SK-N-SH (cell line): ENCODE measurements around the gene HIF3A. TPM values are rescaled to one million over a fixed set of nuclear protein-coding genes. Genes with fewer than 3 reads are reported as not detected.
"Not testable (repeated sequence)": the region's sequence is repeated elsewhere in the genome, so short reads cannot be mapped to it uniquely, and the experiment has no call there.

Experiments used
- CTCF ChIA-PET: fragments of 300-600, 350-600 bp; formaldehyde crosslinking; extraction: SDS; loops from one replicate; lab custom pipeline; 2021; lab: Yijun Ruan, JAX
- POLR2A ChIA-PET: fragments of 350-600 bp; sonication (Branson Sonifier 250); formaldehyde crosslinking; extraction: SDS; loops from one replicate; lab custom pipeline; 2020; ENCODE audit warnings: antibody characterized with exemption, inconsistent platforms; lab: Yijun Ruan, JAX
- DNase-seq: peaks from one replicate; pipeline ENCODE4 v3.0.0; 2012
- H2AFZ ChIP-seq: fragments of 200-600 bp; sonication (generic); 2 replicates; pipeline ENCODE4 v1.8.1; 2016; ENCODE audit warnings: antibody characterized with exemption, mild to moderate bottlenecking, low read depth
- H3F3A ChIP-seq: fragments of 200-600 bp; sonication (generic); replicated peaks from 2 replicates; pipeline ENCODE3; 2016; ENCODE audit warnings: antibody characterized with exemption, mild to moderate bottlenecking; ENCODE audit not compliant: insufficient read depth
- H3K27ac ChIP-seq, 2 experiments: fragments of 200-500 bp in 1 of 2; fragments of 200-600 bp in 1 of 2; sonication (Bioruptor generic) in 1 of 2; sonication (generic), shearing (Covaris generic) in 1 of 2; 2 replicates each; pipeline versions ENCODE4 v1.5.1 to v1.6.1; 2014 to 2016; ENCODE audit warnings: low read depth in 2 of 2, inconsistent platforms in 1 of 2, low read length in 1 of 2, mild to moderate bottlenecking in 1 of 2, mixed read lengths in 1 of 2
- H3K27me3 ChIP-seq: fragments of 200-600 bp; sonication (generic), shearing (Covaris generic); 2 replicates; pipeline ENCODE4 v1.6.1; 2016; ENCODE audit warnings: mixed run types; ENCODE audit not compliant: insufficient read depth
- H3K36me3 ChIP-seq, 2 experiments: fragments of 200-500 bp in 1 of 2; fragments of 200-600 bp in 1 of 2; sonication (Bioruptor generic) in 1 of 2; sonication (generic) in 1 of 2; replicated peaks in 1 of 2; 2 replicates each; pipeline versions ENCODE3 to v1.5.1; 2014 to 2016; ENCODE audit warnings: low read length in 1 of 2, mild to moderate bottlenecking in 1 of 2; ENCODE audit not compliant: insufficient read depth in 2 of 2, control insufficient read depth in 1 of 2
- H3K4me1 ChIP-seq, 2 experiments: fragments of 200-500 bp in 1 of 2; fragments of 200-600 bp in 1 of 2; sonication (Bioruptor generic) in 1 of 2; sonication (generic), shearing (Covaris generic) in 1 of 2; 2 replicates each; pipeline versions ENCODE4 v1.5.1 to v1.6.1; 2014 to 2016; ENCODE audit warnings: low read depth in 1 of 2, low read length in 1 of 2, mixed run types in 1 of 2; ENCODE audit not compliant: insufficient read depth in 2 of 2, control insufficient read depth in 1 of 2
- H3K4me2 ChIP-seq: fragments of 200-600 bp; sonication (generic), shearing (Covaris generic); 2 replicates; pipeline ENCODE4 v1.6.1; 2017; ENCODE audit warnings: mixed run types
- H3K4me3 ChIP-seq, 2 experiments: fragments of 200-500 bp in 1 of 2; fragments of 200-600 bp in 1 of 2; sonication (Bioruptor generic) in 1 of 2; sonication (generic), shearing (Covaris generic) in 1 of 2; 2 replicates each; pipeline versions ENCODE4 v1.5.1 to v1.8.1; 2014 to 2016; ENCODE audit warnings: low read depth in 2 of 2, inconsistent platforms in 1 of 2, low read length in 1 of 2, mild to moderate bottlenecking in 1 of 2, mixed read lengths in 1 of 2, moderate library complexity in 1 of 2
- H3K79me2 ChIP-seq: fragments of 200-600 bp; sonication (generic); 2 replicates; pipeline ENCODE4 v1.8.1; 2017; ENCODE audit warnings: mild to moderate bottlenecking; ENCODE audit not compliant: insufficient read depth
- H3K9ac ChIP-seq: fragments of 200-600 bp; sonication (generic); 2 replicates; pipeline ENCODE4 v1.6.1; 2017; ENCODE audit warnings: mixed run types
- H3K9me2 ChIP-seq: fragments of 200-600 bp; sonication (generic); 2 replicates; pipeline ENCODE4 v1.6.1; 2017; ENCODE audit warnings: mixed run types
- H3K9me3 ChIP-seq: fragments of 200-600 bp; sonication (generic); 2 replicates; pipeline ENCODE4 v1.6.1; 2017; ENCODE audit warnings: mixed run types, mild to moderate bottlenecking, moderate library complexity
- H4K20me1 ChIP-seq: fragments of 200-600 bp; sonication (generic); 2 replicates; pipeline ENCODE4 v1.6.1; 2017; ENCODE audit warnings: mild to moderate bottlenecking, mixed run types; ENCODE audit not compliant: insufficient read depth
- CHD2 ChIP-seq: fragments of 150-350 bp; IDR thresholded peaks from 2 replicates; pipeline ENCODE4 v1.6.1; 2018; ENCODE audit warnings: low read length; ENCODE audit not compliant: partially characterized antibody
- CTCF ChIP-seq: fragments of 200-600 bp; sonication (generic); IDR thresholded peaks from 2 replicates; pipeline ENCODE4 v1.6.1; 2017; ENCODE audit warnings: antibody characterized with exemption, mild to moderate bottlenecking, moderate library complexity
- ELF1 ChIP-seq: IDR thresholded peaks from 2 replicates; pipeline ENCODE4 v1.4.0; 2012
- FOSL2 ChIP-seq: IDR thresholded peaks from 2 replicates; pipeline ENCODE4 v1.4.0; 2012; ENCODE audit warnings: low read depth, mild to moderate bottlenecking, moderate library complexity, borderline replicate concordance
- FOXJ3 ChIP-seq: sonication (generic); formaldehyde crosslinking; IDR thresholded peaks from 2 replicates; pipeline ENCODE4 v1.5.1; 2020; ENCODE audit warnings: mild to moderate bottlenecking, missing genetic modification reagents
- GATA2 ChIP-seq: sonication (generic); formaldehyde crosslinking; IDR thresholded peaks from 2 replicates; pipeline ENCODE4 v1.5.0; 2020; ENCODE audit warnings: mild to moderate bottlenecking, missing genetic modification reagents
- JUND ChIP-seq: IDR thresholded peaks from 2 replicates; pipeline ENCODE4 v1.4.0; 2012
- MAX ChIP-seq: IDR thresholded peaks from 2 replicates; pipeline ENCODE4 v1.4.0; 2012; ENCODE audit warnings: low read depth
- MXI1 ChIP-seq: IDR thresholded peaks from 2 replicates; pipeline ENCODE4 v1.6.1; 2012; ENCODE audit warnings: mild to moderate bottlenecking, low read depth, low read length, improper control_type of control experiment
- NRF1 ChIP-seq: IDR thresholded peaks from 2 replicates; pipeline ENCODE4 v1.6.1; 2012; ENCODE audit warnings: low read depth, mild to moderate bottlenecking, low read length
- PBX3 ChIP-seq: IDR thresholded peaks from 2 replicates; pipeline ENCODE4; 2012
- RCOR1 ChIP-seq: fragments of 150-350 bp; IDR thresholded peaks from 2 replicates; pipeline ENCODE4 v1.6.1; 2017; ENCODE audit warnings: antibody characterized with exemption, low read length
- REST ChIP-seq: IDR thresholded peaks from 2 replicates; pipeline ENCODE4 v1.6.1; 2012; ENCODE audit warnings: mild to moderate bottlenecking, low read depth, low read length, moderate library complexity
- RFX5 ChIP-seq: IDR thresholded peaks from 2 replicates; pipeline ENCODE4 v1.6.1; 2012; ENCODE audit warnings: mild to moderate bottlenecking, improper control_type of control experiment, low read length
- SIN3A ChIP-seq: IDR thresholded peaks from 2 replicates; pipeline ENCODE4 v1.6.1; 2012; ENCODE audit warnings: low read depth, mild to moderate bottlenecking, low read length, moderate library complexity, borderline replicate concordance
- TEAD4 ChIP-seq: IDR thresholded peaks from 2 replicates; pipeline ENCODE4 v1.4.0; 2012; ENCODE audit warnings: mild to moderate bottlenecking, borderline replicate concordance; ENCODE audit not compliant: insufficient read depth
- USF1 ChIP-seq: IDR thresholded peaks from 2 replicates; pipeline ENCODE4 v1.4.0; 2012; ENCODE audit warnings: low read depth, borderline replicate concordance
- WGBS: methylation state at CpG from one replicate; pipeline ENCODE4 v1.1.6; 2017; ENCODE audit warnings: low lambda C conversion rate; 5-methylcytosine and 5-hydroxymethylcytosine counted together
- polyA plus RNA-seq, 3 experiments: library from polyadenylated mRNA; depleted of rRNA; stranded (reverse); fragments of >200 nt; gene quantifications; 2 replicates each; pipeline ENCODE4 v1.2.3, GENCODE V29; 2012

The HIF3A gene
- polyA plus RNA-seq, 1 of the 3 experiments (the other 2 are of a cell fraction): 0.92 TPM

GRCh38 chr19:46320559-46320958, 23.7 kb downstream of the HIF3A start:
- H3F3A ChIP-seq: no peaks in the 10 kb centered on the region
- H4K20me1 ChIP-seq: no peaks in the 10 kb centered on the region
- TF ChIP-seq RFX5 (no peak), SIN3A (no peak), TEAD4 (no peak)
- no peaks in the 10 kb centered on the region for H3K9me2 ChIP-seq
- no peak overlapping the region for H3K27ac ChIP-seq
- H3K4me3 ChIP-seq: no peak overlapping the region
- H2AFZ ChIP-seq: no peak overlapping the region
- 82% methylated on average over 4 of the region's 5 CpGs for WGBS
- H3K9me3 ChIP-seq: no peaks in the 10 kb centered on the region
- H3K9ac ChIP-seq: no peak overlapping the region
- no peak for DNase-seq
- no peak overlapping the region for H3K4me2 ChIP-seq
- POLR2A ChIA-PET: no interaction called here
- no peaks in the 10 kb centered on the region for H3K79me2 ChIP-seq
- no peaks in the 10 kb centered on the region for H3K36me3 ChIP-seq
- H3K27me3 ChIP-seq: no peaks in the 10 kb centered on the region
- CTCF ChIA-PET: no interaction called here
- no peaks in the 10 kb centered on the region for H3K4me1 ChIP-seq

GRCh38 chr19:46321653-46322052, 24.8 kb downstream of the HIF3A start:
- H3K4me2 ChIP-seq: no peak overlapping the region
- no peak overlapping the region for H3K27ac ChIP-seq
- 96% methylated on average over 11 of the region's 12 CpGs for WGBS
- no peak overlapping the region for H2AFZ ChIP-seq
- no peaks in the 10 kb centered on the region for H3K79me2 ChIP-seq
- no peaks in the 10 kb centered on the region for H3K4me1 ChIP-seq
- H3F3A ChIP-seq: no peaks in the 10 kb centered on the region
- CTCF ChIA-PET: interaction anchor here (1.0 to 1.5 kb wide), 2 partner anchors 10 to 25 kb away, joined by 3 read pairs; partner anchors contain the start of gene PPP5C
- DNase-seq: no peak
- POLR2A ChIA-PET: no interaction called here
- peaks cover 4% of the 10 kb centered on the region for H3K9me3 ChIP-seq
- no peak overlapping the region for H3K9ac ChIP-seq
- no peaks in the 10 kb centered on the region for H3K36me3 ChIP-seq
- no peaks in the 10 kb centered on the region for H4K20me1 ChIP-seq
- H3K9me2 ChIP-seq: no peaks in the 10 kb centered on the region
- TF ChIP-seq NRF1: no peak
- no peak for TF ChIP-seq GATA2 (CRISPR knock-in tag)
- TF ChIP-seq USF1: no peak
- TF ChIP-seq PBX3: no peak
- no peak for TF ChIP-seq FOXJ3 (CRISPR knock-in tag)
- TF ChIP-seq RCOR1: no peak
- TF ChIP-seq MXI1: no peak
- no peak for TF ChIP-seq REST
- no peak for TF ChIP-seq CTCF
- TF ChIP-seq JUND: no peak
- no peak for TF ChIP-seq CHD2
- TF ChIP-seq FOSL2: no peak
- TF ChIP-seq ELF1: no peak
- no peak for TF ChIP-seq RFX5
- no peak for TF ChIP-seq MAX
- TF ChIP-seq, all 33 proteins: peak for 0
- Histone ChIP-seq H3K27me3 (no peaks in the 10 kb centered on the region), H3K4me3 (no peak overlapping the region)

GRCh38 chr19:46323227-46323626, 26.4 kb downstream of the HIF3A start:
- H3F3A ChIP-seq, H3K27me3 ChIP-seq, H3K79me2 ChIP-seq, H3K4me1 ChIP-seq, H3K27ac ChIP-seq, H3K9me2 ChIP-seq, H4K20me1 ChIP-seq, H3K4me3 ChIP-seq, H2AFZ ChIP-seq, H3K36me3 ChIP-seq, DNase-seq, CTCF ChIA-PET, H3K4me2 ChIP-seq, POLR2A ChIA-PET, H3K9me3 ChIP-seq, H3K9ac ChIP-seq: not testable (repeated sequence)
- 87% methylated on average over 9 of the region's 9 CpGs for WGBS
